Stimulated activated memory B cell treated with anti-CD40 and anti-IgM and Interleukin-4, amounts not matched to agents 10 μg/mL and 1 μg/mL and 100 μg/mL, for 72 hours (primary cell): ENCODE data around the gene CHIC1.
"Not testable (repeated sequence)": the region's sequence is repeated elsewhere in the genome, so short reads cannot be mapped to it uniquely, and the experiment has no call there.

Source experiments
- ATAC-seq: fragments of 150-1000 bp; cut with Tn5 transposase; 2 replicates; pipeline ENCODE4 v1.10.0; 2021
- H3K27ac Mint-ChIP-seq: one replicate; pipeline ENCODE4 v1.8.0; 2022; ENCODE audit warnings: mild to moderate bottlenecking, mixed read lengths
- H3K27me3 Mint-ChIP-seq: one replicate; pipeline ENCODE4 v1.8.0; 2022; ENCODE audit warnings: mixed read lengths
- H3K36me3 Mint-ChIP-seq: one replicate; pipeline ENCODE4 v1.8.0; 2022; ENCODE audit warnings: mixed read lengths
- H3K4me1 Mint-ChIP-seq: one replicate; pipeline ENCODE4 v1.8.0; 2022; ENCODE audit warnings: mixed read lengths
- H3K4me3 Mint-ChIP-seq: one replicate; pipeline ENCODE4 v1.8.0; 2022; ENCODE audit warnings: mild to moderate bottlenecking, moderate library complexity, mixed read lengths
- H3K9me3 Mint-ChIP-seq: one replicate; pipeline ENCODE4 v1.8.0; 2022; ENCODE audit warnings: mixed read lengths

The CHIC1 gene

GRCh38 chrX:73647632-73648322, 84.8 kb downstream of the CHIC1 start:
- Mint-ChIP-seq H3K27ac (no peak overlapping the region), H3K4me1 (no peaks in the 10 kb centered on the region), H3K36me3 (peaks cover 25% of the 10 kb centered on the region), H3K4me3 (no peak overlapping the region), H3K9me3 (peaks cover 5% of the 10 kb centered on the region), H3K27me3 (no peaks in the 10 kb centered on the region)
- no peak for ATAC-seq

- H3K27ac Mint-ChIP-seq: not testable (repeated sequence)
Observed at GRCh38 chrX:73661322-73661721, 98.3 kb downstream of the CHIC1 start.

DNA sequence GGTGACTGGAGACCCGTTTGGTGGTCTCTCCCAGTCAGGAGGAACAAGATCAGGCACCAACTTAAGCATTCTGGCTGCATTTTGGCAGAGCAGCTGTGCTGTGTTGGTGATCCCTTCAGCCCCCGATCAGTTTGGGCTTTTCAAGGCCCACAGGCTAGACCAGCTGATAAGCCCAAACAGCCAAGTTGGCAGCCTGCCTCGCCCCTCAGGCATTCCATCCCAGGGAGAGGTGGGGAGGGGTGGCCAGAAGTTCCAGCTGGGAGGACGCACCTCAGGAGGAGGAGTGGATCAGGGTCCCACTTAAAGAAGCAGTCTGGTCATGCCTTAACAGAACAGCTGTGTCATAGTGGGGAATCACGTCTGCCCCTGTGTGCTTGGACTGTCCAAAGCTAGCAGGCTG, 105.8 kb downstream of the CHIC1 start:
- no peak overlapping the region for H3K27ac Mint-ChIP-seq
- no peak overlapping the region for H3K4me3 Mint-ChIP-seq
- peaks cover 55% of the 10 kb centered on the region for H3K36me3 Mint-ChIP-seq
- H3K9me3 Mint-ChIP-seq: peaks cover 13% of the 10 kb centered on the region
- no peaks in the 10 kb centered on the region for H3K27me3 Mint-ChIP-seq
- ATAC-seq: no peak
- peaks cover 10% of the 10 kb centered on the region for H3K4me1 Mint-ChIP-seq

More at GRCh38 chrX:73661322-73661721, 98.3 kb downstream of the CHIC1 start:
- ATAC-seq, H3K4me1 Mint-ChIP-seq, H3K4me3 Mint-ChIP-seq, H3K27me3 Mint-ChIP-seq, H3K9me3 Mint-ChIP-seq: not testable (repeated sequence)
- peaks cover 45% of the 10 kb centered on the region for H3K36me3 Mint-ChIP-seq

DNA sequence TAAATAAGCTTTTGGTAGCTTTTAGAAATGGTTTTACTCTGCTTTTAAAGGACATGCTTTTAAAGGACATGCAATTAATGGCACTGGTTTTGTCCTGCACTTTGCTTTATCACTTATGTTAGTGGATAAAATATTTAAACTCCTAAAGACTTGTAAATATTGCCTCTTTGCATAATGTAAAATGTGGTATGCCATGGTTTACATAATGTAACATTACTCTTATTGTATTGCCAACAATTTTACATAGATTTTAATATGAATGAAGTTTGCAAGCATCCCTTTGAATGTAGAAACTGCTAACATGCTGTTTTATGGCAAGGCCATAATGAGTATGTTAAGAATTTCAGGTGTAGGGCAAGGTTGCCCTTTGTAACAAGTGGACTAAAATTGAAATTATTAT, 118.4 kb downstream of the CHIC1 start:
- peaks cover under 1% of the 10 kb centered on the region for H3K9me3 Mint-ChIP-seq
- H3K4me3 Mint-ChIP-seq: no peak overlapping the region
- no peaks in the 10 kb centered on the region for H3K4me1 Mint-ChIP-seq
- no peaks in the 10 kb centered on the region for H3K27me3 Mint-ChIP-seq
- peaks cover 10% of the 10 kb centered on the region for H3K36me3 Mint-ChIP-seq
- H3K27ac Mint-ChIP-seq: no peak overlapping the region
- no peak for ATAC-seq

GRCh38 chrX:73683236-73683859, 120.4 kb downstream of the CHIC1 start:
- ATAC-seq: no peak
- Mint-ChIP-seq H3K4me3 (no peak overlapping the region), H3K36me3 (peaks cover 19% of the 10 kb centered on the region), H3K4me1 (no peaks in the 10 kb centered on the region), H3K9me3 (no peaks in the 10 kb centered on the region), H3K27me3 (no peaks in the 10 kb centered on the region), H3K27ac (no peak overlapping the region)

DNA sequence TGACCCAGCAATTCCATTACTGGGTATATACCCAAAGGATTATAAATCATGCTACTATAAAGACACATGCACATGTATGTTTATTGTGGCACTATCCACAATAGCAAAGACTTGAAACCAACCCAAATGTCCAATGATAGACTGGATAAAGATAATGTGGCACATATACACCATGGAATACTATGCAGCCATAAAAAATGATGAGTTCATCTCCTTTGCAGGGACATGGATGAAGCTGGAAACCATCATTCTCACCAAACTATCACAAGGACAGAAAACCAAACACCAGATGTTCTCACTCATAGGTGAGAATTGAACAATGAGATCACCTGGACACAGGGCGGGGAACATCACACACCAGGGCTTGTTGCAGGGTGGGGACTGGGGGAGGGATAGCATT, 144.0 kb downstream of the CHIC1 start:
- not testable (repeated sequence) for H3K27me3 Mint-ChIP-seq, H3K27ac Mint-ChIP-seq, H3K36me3 Mint-ChIP-seq

GRCh38 chrX:73728602-73729001, 165.6 kb downstream of the CHIC1 start:
- no peaks in the 10 kb centered on the region for H3K36me3 Mint-ChIP-seq
- no peak for ATAC-seq
- H3K9me3 Mint-ChIP-seq: peaks cover 3% of the 10 kb centered on the region
- no peaks in the 10 kb centered on the region for H3K27me3 Mint-ChIP-seq
- H3K4me1 Mint-ChIP-seq: no peaks in the 10 kb centered on the region
- no peak overlapping the region for H3K4me3 Mint-ChIP-seq
- H3K27ac Mint-ChIP-seq: no peak overlapping the region

More for the DNA sequence above, 144.0 kb downstream of the CHIC1 start:
- not testable (repeated sequence) for H3K4me1 Mint-ChIP-seq, H3K9me3 Mint-ChIP-seq, ATAC-seq, H3K4me3 Mint-ChIP-seq
